ENCODE measurements around the gene EDAR. TPM values are rescaled to one million over a fixed set of nuclear protein-coding genes. Genes with fewer than 3 reads are reported as not detected.

The EDAR gene
- total RNA-seq, 1 donor from 2014 or later, result 5.5 TPM

- Mint-ChIP-seq H3K4me1 (peaks cover 11% of the 10 kb centered on the region), H3K27ac (no peak overlapping the region), H3K36me3 (no peaks in the 10 kb centered on the region), H3K27me3 (ENCODE audit: low read depth) (peaks cover 3% of the 10 kb centered on the region), H3K9me3 (no peaks in the 10 kb centered on the region), H3K4me3 (no peak overlapping the region)
- no peak for TF ChIP-seq CTCF (IDR thresholded peaks at IDR 0.05; ENCODE audit: unreplicated experiment)
- no peak for DNase-seq (ENCODE audit: low spot score in 2 of 2, unreplicated experiment in 2 of 2)
These were observed 32.9 kb upstream of the EDAR start for GRCh38 chr2:109021895-109022300.

- Mint-ChIP-seq H3K4me1 (peaks cover 11% of the 10 kb centered on the region), H3K27me3 (ENCODE audit: low read depth) (peaks cover 3% of the 10 kb centered on the region), H3K27ac (peak overlapping the region; percentile 47), H3K9me3 (no peaks in the 10 kb centered on the region), H3K36me3 (no peaks in the 10 kb centered on the region), H3K4me3 (no peak overlapping the region)
- no peak for TF ChIP-seq CTCF (IDR thresholded peaks at IDR 0.05; ENCODE audit: unreplicated experiment)
- no peak for DNase-seq (ENCODE audit: low spot score in 2 of 2, unreplicated experiment in 2 of 2)
These were observed 31.2 kb upstream of the EDAR start for GRCh38 chr2:109020217-109020637.

DNA sequence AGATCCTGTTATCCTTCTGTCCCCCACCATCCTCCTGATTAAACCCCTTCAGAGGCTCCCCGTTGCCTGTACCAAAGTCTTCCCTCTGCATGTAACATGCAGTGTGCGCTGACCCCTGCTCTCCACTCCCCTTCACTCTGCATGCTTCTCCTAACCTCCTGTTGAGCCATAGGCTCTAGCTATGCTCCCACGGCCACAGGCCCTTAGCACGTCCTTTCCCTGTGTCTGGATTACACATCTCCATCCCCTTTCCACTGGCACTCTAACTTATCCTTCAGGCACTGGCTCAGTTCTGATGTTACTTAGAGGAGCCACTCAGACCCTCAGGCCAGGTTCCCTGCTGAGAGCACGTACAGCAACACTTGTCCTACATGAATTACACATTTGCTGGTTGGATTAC, 29.4 kb upstream of the EDAR start:
- no peaks in the 10 kb centered on the region for H3K9me3 Mint-ChIP-seq
- no peak for TF ChIP-seq CTCF (IDR thresholded peaks at IDR 0.05; ENCODE audit: unreplicated experiment)
- H3K4me1 Mint-ChIP-seq, result peaks cover 11% of the 10 kb centered on the region
- H3K36me3 Mint-ChIP-seq, result no peaks in the 10 kb centered on the region
- H3K27me3 Mint-ChIP-seq (ENCODE audit: low read depth), result peaks cover 3% of the 10 kb centered on the region
- no peak for DNase-seq (ENCODE audit: low spot score in 2 of 2, unreplicated experiment in 2 of 2)
- no peak overlapping the region for H3K27ac Mint-ChIP-seq
- no peak overlapping the region for H3K4me3 Mint-ChIP-seq

DNA sequence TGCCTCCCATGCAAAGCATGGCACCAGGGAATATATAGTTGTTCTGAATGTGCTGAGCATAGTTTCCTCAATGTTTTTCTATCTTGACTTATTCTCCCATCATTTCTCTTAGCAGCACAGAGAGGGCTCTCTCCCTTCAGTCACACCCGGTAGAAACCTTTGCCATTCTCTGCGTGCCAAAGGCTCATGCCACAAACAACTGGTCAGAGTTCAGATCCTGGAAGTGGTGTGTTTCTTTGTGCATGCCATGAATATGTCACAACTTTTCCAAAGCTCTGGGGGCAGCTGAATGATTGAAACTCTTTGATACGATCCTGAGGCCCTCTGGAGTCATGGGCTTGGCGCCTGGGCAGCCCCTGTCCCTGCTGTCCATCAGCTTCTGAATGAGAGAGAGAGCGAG, 28.0 kb upstream of the EDAR start:
- no peak for TF ChIP-seq CTCF (IDR thresholded peaks at IDR 0.05; ENCODE audit: unreplicated experiment)
- Mint-ChIP-seq H3K27me3 (ENCODE audit: low read depth) (peaks cover 3% of the 10 kb centered on the region), H3K4me3 (no peak overlapping the region), H3K27ac (no peak overlapping the region), H3K36me3 (no peaks in the 10 kb centered on the region), H3K4me1 (peaks cover 11% of the 10 kb centered on the region), H3K9me3 (no peaks in the 10 kb centered on the region)
- DNase-seq (ENCODE audit: low spot score in 2 of 2, unreplicated experiment in 2 of 2), result no peak

DNA sequence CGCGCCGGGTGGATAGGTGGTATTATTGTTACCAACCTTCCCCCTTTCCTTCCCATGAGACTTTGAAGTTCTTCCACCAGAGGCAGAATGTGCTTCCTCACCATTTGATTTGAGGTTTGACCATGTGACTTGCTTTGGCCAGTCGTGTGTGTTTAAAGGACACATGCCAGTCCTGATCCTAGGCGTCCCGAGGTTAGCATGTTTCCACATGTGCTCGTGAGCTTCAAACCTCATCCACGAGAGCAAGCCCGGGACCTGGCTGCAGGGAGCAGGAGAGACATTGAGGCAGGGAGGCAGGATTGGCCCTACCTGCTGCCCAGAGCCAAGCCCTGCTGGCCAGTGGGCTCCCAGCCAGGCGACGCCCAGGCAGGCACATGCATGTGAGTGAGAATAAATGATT, 27.4 kb upstream of the EDAR start:
- TF ChIP-seq CTCF (IDR thresholded peaks at IDR 0.05; ENCODE audit: unreplicated experiment), result no peak
- H3K4me3 Mint-ChIP-seq, result no peak overlapping the region
- no peak for DNase-seq (ENCODE audit: low spot score in 2 of 2, unreplicated experiment in 2 of 2)
- no peaks in the 10 kb centered on the region for H3K36me3 Mint-ChIP-seq
- H3K27me3 Mint-ChIP-seq (ENCODE audit: low read depth), result peaks cover 3% of the 10 kb centered on the region
- no peak overlapping the region for H3K27ac Mint-ChIP-seq
- H3K9me3 Mint-ChIP-seq, result no peaks in the 10 kb centered on the region
- peaks cover 11% of the 10 kb centered on the region for H3K4me1 Mint-ChIP-seq

DNA sequence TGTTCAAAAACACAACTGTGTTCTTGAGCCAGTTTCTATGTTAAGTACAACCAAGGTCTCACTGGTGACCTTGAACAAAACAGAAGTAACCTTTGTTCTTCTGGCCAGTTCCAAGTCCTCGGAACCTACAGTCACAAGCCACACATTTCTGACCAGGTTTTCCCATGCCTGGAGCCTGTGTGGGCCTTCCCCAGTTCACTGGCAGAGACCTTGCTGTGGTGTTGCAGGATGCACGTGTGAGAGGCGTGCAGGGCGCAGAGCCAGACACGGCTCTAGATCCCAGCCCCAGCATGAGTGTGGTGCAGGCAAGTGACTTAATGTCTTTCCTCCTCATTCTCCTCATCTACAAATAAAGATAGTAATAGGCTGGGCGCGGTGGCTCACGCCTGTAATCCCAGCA, 25.5 kb upstream of the EDAR start:
- Mint-ChIP-seq H3K36me3 (no peaks in the 10 kb centered on the region), H3K4me1 (peaks cover 3% of the 10 kb centered on the region), H3K4me3 (no peak overlapping the region), H3K27me3 (ENCODE audit: low read depth) (peaks cover 3% of the 10 kb centered on the region), H3K27ac (no peak overlapping the region), H3K9me3 (no peaks in the 10 kb centered on the region)
- TF ChIP-seq CTCF (IDR thresholded peaks at IDR 0.05; ENCODE audit: unreplicated experiment), result no peak
- no peak for DNase-seq (ENCODE audit: low spot score in 2 of 2, unreplicated experiment in 2 of 2)

Measured in mesothelial cell of epicardium (in vitro differentiated cells).